Islet precursor cell (in vitro differentiated cells): ENCODE data around the gene RNASE7.
"Not testable (repeated sequence)": the region's sequence is repeated elsewhere in the genome, so short reads cannot be mapped to it uniquely, and the experiment has no call there.

Experiments used
- DNase-seq: peaks from one replicate; pipeline ENCODE4 v3.0.0-alpha.2; 2018

Gene RNASE7

DNA sequence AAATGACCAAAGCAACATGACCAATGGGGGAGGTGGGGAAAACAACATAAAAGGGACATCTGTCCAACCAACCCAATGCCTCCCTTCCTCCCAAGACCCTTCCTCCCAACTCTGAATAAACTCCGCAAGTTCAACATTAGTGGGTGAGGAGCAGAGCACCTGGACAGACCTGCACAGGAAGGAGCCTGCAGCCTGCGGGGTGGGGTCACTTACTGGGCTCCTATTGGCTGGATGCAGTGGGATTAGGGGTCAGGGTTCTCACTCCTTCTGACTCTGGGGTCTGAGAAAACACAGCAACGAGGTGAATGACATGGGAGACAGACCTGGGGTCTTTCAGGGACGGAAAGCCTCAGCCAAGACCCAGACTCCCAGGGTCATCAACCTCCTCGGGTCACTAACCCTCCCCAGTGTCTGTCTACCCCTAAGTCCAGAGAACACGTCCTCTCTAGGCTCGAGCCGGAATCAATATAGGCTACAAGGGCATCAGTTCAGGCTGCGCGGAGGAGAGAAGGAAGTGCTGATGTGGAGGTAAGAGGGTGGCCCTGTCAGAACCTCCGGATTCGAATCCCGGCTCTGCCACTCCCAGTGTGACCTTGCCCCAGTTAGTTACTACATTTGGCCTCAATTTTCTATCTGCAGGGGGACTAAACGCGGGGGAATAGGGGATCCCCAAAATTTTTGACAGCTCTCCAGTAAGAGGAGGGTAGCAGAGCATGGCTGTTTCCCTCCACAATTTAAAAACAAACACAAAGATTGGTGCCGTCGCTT, 18.2 kb upstream of the RNASE7 start:
- DNase-seq = peak; percentile 61

DNA sequence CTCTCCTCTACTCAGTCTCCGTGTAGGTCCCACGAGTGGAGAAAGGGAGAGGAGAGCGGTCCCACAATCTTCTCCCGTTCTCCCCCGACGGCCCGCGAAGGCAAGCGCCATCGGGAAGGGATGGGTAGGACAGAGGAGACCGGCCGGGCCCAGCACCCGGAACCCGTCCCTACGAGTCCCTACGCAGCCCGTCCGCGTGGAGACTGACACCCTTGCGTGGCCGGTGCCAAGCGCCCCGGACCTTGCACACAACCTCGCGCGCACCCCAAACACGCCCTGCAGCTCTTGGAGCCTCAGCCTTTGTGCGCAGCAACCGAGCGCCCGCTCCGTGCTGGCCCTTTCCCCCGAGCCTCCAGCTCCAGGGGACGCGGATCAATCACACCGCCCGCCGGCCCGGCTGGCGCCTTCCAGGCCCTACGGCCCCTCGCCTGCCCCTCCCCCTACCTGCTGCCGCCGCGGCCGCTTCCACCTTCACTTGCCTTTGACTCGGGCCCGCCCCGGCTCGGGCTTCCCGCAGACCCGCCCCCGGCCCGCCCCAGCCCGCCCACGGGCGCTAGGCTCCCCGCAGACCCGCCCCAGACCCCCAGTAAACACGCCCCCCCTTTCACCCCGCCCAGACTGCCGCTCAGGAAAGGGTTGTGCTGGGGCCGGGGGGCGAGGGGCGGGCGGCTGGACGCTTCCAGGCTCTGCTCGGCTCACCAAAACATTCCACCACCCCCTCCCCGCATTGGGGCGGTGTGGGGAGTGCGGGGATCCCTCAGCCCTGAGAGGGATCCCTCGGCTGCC, 17.4 kb upstream of the RNASE7 start, which contains the start of gene NDRG2:
TSS of gene NDRG2 (minus strand) at position 477 of the 786 bp plus-strand sequence. CDS start 1,746 bp downstream, outside the sequence.
- peak; percentile 95 for DNase-seq

DNA sequence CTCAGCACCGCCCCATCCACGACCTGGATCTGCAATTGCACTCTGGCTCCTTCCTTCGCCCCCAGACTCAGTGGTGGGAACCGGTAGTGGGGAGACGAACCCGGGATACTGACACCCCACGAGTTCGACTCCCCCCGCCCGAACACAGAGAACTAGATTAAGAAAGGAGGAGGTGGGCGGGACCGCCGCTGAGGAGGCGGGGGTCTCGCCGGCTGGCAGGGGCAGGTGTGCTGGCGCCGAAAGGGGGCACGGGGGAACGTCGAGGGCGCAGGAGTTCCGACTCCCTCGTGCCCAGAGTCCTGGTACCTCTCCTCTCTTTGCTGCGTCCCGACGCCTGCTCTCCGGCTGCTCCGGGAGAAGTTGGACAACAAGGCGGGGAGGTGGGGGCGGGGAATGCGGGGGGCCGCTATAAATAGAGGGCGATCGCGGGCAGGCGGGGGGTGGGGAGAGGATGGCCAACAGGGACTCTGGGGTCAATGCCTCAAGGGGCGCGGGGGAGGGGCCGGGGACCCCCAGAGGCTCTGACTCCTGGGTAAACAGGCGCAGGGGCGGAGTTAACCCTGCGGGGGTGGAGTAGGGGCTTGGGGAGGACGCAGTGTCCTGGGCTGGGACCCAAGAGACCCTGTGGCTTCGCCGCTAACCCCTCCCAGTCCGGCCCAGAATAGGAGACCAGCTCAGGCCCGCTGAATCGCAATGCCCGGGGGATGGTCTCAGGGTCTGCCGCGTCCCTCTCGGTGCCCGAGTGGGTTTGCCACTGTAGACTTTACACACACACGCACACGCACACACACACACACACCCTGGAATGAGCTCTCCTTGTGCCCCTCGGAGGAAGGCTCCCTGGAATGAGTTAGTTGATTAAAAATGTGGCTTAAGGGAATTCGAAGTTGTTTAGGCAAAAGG, 16.5 kb upstream of the RNASE7 start:
- peak; percentile 75 for DNase-seq

DNA sequence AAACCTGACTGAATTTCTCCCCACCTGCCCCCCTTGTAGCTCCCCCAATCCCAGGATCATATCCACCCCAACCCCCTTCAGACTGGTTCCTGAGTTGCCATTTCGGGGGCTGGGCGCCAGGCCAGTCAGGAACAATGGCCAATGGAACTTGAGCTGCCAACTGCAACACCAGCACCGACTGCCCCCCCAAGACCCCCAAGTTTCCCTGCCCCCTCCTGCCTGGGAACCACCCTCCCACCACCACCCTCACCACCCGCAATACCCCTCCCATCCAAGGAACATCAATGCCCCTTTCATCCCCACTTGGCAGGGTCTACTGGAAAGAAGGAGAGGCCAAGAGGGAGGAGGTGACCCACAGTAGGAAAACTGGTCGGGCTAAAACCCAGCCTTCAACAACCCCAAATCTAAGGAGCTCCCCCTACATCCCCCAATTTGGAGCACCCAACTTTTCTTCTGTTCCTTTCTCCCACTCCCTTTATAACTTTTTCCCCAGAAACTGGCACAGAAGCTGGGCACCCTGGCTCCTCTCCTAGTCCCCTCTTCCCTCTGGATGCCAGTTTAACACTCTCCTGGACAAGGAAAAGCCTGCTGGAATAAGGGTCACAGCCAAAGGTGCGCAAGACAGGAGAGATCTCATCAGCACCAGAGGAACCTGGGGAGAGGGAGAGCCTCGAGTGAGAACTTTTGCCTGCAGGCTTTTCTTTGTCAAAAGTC, 15.7 kb upstream of the RNASE7 start:
- DNase-seq = no peak

DNA sequence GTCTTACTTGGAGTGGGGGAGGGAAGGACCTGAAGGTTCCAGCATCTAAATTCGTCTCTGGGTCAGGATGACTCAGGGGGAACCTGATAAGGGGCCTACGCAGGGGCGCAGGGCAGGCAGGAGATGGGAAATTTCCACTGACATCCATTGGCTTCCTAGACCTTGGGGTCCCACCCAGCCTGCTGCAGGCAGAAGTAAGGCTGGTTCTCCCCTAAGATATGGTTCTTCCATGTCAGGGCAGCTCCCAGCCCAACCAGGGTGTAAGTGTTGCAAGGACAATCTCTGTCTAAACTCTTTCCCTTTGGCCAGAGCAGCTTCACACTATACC, 15.2 kb upstream of the RNASE7 start:
- DNase-seq = peak; percentile 63

DNA sequence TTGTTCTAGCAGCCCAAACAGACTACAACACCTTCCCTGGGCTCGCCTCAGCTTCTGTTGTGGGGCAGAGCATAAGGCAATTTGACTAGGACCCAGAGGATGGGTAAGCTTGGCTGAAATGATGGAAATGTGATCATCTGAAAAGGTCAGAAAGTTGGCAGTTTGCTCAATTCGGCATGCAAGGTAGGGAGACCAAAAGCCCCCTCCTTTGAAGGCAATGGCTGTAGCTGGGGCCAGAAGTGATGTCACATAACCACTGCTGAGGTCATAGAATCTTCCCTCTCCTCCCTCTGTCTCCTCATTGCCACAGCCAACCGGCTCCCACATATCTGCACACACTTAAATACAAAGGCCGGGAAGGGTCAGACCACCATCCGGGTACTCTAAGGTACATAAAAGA, 12.2 kb upstream of the RNASE7 start, which contains the start of gene TPPP2:
TSS of gene TPPP2 (plus strand) at position 301 of the 400 bp plus-strand sequence. CDS start 365 bp downstream, outside the sequence.
- DNase-seq = peak; percentile 7

DNA sequence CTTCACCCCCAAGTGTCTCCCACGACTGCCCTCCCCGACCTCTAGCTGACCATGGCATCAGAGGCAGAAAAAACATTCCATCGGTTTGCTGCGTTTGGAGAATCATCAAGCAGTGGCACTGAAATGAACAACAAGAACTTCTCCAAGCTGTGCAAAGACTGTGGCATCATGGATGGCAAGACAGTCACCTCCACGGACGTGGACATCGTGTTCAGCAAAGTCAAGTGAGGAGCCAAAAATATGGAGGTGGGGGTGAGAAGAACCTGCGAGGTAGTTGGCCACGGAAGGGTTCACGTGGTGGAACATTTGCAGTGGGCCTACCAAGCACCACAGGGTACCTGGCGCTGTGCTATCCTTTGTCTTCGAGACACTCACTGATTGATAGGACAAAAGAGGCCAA, 11.6 kb upstream of the RNASE7 start:
- peak; percentile 37 for DNase-seq

DNA sequence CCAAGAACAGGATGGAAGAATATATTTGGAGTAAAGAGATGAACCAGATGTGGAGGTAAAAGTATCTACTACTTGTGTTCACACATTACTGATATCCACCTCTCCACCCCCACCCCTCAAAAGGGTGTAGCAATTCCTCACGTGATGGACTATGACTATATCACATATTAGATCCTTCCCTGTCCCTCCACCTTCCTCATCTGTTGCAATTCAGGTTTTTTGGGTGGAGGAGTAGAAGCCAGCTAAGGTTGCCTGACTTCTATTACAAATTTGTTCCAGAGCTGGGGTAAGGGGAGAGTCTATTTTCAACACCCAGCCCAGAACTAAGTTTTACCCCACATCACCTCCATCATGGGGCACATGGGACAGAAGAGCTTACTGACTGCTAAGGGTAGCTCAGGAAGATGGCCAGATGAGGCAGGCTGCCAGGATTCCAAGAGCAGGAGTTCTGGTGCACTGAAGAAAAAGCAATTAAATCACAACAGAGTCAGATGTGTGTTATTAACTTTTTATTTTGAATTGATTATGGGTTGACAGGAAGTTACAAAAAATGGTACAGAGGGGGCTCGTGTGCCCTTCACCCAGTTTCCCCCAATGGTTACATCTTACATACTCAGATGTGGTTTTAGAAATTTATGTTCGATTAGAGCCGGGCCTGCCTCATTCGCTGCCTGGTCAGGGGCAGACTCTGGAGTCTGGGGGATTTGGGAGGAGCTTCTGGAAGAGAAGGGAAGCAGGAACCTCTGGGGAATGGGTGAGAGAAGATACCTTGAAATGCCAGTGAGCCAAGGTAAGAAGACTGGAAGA, 9.6 kb upstream of the RNASE7 start:
- DNase-seq = no peak

DNA sequence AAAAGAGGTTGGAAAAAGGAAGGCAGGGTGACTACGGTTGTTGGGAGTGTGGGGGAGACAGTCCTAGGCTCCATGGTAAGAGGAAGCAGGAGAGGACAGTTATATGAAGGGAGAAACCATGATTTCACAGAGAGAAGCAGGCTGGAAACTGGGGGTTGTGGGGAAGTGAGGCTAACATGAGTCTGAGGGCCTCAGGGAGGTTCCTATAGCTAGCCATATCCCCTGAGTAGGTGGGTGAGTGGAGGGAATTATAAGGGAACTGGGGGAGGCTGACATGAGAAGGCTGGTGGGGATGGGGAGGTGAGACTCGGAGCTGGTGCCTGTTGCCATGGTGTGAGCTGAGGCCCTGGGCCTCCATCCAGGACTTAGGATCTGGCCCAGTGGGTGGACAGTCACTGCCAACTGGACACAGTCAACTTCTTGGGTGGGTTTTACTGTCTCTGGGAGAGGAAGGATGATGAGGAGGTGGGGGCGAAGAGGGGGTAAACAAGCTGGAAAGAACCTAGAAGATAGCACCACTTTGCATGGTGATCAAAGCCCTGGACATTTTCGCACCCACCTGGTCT, 8.9 kb upstream of the RNASE7 start:
- DNase-seq = no peak

DNA sequence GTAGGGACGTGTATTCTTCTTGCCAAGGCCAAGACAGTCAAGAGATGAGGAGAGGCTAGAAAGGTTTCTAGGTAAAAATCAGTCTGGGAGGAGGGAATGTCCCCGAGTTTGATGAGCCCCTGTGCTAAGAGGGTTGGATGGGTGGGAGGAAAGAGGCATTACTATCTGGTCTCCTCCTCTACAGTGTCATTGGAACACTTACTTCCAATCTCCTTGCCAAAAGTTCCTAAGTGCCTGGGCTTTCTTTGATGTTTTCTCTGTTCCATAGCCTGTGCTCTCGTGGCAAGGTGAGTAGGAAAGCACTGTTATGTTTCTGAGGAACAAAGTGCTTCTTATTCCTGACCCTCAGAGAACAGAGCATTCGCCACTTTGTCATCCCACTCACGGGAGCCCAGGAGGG, 7.5 kb upstream of the RNASE7 start, which contains the start of gene RNASE13:
TSS of gene RNASE13 (minus strand) at position 101 of the 400 bp plus-strand sequence. CDS start 519 bp downstream, outside the sequence.
- DNase-seq = no peak

DNA sequence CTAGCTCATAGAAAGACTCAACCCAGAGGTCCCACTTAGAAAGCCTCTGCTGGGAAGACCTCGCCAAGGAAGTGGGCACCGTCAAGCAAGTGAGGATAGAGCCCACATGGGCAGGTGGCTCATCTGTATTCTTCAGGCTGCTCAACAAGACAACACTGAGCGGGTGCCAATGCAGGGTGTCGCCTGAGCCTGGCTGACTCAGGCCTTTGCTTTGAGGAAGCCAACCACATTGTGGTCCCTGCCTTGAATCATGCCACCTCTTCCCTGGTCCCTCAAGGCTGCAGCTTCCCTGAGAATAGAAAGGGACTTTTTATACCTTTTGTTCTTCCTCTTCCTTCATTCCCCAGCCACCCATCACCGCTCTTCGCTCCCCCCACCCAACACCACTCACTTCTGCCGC, 5.4 kb upstream of the RNASE7 start:
- DNase-seq = no peak

DNA sequence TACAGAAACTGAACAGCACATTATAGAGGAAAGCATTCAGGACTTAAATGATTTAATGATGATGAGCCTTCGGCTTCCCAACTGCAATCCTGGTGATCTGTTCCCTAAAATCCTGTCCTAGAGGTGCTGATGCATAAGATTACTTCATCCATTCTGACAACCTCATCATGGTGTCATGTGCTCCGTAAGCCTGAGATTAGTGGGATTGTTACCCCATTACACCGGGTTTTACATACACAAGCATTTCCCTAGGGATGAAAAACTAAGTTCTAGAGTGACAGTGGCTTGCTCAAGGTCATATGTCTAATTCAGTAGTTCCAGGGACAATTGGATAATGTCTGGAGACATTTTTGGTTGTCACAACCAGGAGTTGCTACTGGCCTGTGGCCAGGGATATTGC, 5.0 kb upstream of the RNASE7 start:
- DNase-seq = no peak

DNA sequence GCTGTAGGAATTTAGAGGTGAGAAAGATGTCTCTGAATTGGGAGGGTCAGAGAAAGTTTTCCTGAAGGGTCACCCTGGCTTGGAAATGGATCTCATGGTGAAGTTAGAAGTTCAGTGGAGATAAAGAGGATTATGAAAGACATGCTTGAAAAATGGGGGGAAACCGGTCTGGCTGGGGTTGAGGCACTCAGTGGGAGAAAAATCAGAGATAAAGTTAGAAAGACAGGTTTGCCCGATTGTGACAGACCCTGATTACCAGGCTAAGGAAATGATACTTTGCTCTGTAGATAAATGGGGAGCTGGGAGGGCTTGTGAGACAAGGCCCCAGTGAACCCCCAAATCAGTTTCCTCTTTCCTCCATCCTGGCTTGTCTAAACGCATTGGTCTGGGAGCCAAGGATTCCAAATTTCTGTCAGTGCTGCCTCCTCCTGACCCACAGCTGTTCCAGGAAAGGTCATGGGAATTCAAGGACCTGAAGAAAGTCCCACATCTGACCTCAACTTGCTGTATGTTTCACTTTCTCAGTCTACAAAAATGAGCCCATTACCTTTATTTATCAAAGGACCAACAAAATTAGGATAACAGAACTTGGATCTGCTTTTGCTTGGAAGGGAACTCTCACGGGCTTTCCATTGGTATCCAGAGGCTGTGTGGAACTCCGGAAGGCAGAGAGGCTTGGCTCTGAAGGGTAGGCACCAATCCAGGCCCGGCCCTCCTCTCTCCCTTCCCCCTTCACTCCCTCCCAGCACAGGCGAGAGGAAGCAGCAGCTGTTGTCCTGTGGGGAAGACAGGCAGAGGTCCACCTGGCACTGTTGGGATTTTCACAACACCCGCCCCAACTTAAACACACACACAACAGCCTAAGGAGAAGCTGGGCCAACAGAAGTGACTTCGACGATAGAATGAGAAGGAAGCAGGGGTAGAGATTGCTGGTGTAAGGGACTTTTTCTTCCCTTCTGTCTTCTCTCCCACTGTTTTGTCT, 3.4 kb upstream of the RNASE7 start:
- DNase-seq = no peak

DNA sequence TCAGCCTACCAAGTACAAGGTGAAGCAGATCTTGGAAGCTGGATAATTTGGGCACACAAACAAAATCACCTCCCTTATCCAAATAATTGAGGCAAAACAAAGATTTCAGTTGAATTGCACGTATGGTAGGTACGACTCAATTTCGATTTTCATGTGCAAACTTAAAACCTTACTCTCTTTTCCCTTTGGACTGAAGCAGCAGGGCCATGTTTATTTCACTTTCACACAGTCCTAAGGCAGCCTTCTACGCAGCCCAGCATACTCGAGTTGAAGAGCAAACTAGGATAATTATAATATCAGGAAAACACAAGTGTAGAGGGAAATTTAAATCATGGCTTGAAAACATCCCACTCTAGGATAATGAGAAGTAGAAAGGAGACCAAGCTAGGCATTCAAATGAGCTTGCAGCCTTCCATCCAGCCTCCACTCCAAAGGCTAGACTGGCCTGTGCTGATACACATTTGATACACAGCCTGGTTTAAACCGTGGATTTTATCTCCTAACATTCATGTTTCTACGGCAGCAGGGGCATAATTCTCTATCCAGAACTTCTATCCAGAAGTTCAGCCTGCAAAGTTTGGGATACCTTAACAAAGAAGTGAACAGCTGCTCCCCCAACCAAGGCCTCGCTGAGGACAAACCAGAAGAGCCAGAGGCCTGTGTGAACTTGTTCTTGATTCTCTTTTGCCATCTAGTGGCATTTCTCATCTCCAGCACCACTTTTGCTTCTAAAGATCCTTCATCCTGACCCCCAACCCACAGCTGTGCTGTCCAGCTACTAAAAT, 2.4 kb upstream of the RNASE7 start:
- DNase-seq = peak; percentile 73

DNA sequence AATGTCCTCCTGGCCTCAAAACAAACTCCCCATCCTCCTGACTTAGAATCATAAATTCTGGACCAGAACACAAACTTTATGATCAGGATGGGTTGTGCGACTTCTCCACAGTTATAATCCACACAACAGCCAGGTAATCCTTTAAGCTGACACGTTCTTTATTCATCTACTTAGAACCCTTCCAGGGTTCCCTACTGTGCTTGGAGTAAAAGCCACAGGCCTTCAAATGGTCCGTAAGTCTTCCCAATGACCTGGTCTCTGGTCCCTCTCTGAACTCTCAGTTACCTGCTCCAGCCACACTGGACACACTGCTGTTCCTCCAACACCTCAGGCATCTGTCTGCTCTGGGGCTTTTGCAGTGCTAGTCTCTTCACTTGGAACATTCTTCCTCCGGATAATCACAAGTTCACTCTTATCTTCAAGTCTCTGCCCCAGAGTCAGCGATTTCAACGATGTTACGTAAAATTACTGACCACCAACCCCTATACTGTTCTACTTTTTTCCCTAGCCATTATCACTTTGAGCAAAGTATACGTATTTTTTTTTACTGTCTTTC, 1.7 kb upstream of the RNASE7 start:
- DNase-seq = no peak

DNA sequence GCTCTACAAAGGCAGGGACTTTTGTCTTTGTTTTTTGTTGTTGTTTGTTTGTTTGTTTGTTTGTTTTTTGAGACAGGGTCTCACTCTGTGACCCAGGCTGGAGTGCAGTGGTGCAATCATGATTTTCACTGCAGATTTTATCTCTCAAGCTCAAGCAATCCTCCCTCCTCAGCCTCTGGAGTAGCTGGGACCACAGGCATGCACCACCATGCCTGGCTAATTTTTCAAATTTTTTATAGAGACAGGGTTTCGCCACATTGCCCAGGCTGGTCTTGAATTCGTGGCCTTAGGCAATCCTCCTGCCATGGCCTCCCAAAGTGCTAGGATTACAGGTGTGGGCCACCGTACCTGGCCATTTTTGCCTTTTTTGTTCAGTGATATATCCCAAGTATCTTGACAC, 1.2 kb upstream of the RNASE7 start:
- not testable (repeated sequence) for DNase-seq

DNA sequence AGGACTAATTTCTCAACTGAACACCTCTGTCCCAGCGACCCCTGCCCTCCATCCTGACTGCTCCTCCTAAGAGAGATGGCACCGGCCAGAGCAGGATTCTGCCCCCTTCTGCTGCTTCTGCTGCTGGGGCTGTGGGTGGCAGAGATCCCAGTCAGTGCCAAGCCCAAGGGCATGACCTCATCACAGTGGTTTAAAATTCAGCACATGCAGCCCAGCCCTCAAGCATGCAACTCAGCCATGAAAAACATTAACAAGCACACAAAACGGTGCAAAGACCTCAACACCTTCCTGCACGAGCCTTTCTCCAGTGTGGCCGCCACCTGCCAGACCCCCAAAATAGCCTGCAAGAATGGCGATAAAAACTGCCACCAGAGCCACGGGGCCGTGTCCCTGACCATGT, 756 bp downstream of the RNASE7 start:
- DNase-seq = no peak

DNA sequence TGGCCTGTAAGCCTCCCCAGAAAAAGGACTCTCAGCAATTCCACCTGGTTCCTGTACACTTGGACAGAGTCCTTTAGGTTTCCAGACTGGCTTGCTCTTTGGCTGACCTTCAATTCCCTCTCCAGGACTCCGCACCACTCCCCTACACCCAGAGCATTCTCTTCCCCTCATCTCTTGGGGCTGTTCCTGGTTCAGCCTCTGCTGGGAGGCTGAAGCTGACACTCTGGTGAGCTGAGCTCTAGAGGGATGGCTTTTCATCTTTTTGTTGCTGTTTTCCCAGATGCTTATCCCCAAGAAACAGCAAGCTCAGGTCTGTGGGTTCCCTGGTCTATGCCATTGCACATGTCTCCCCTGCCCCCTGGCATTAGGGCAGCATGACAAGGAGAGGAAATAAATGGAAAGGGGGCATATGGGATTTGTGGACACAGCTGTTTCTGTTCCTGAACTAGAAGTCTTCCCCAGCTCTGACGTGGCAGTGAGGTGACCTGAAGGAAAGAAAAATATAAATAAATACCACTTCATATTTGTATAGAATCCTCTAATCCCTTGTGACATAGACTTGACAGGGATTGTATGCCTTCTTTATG, 1.3 kb downstream of the RNASE7 start:
- DNase-seq = peak; percentile 26
